ENCODE measurements around the gene CDH13. TPM values are rescaled to one million over a fixed set of nuclear protein-coding genes. Genes with fewer than 3 reads are reported as not detected.

CDH13 gene
- total and polyA plus RNA-seq, 7 donors = 6.1 to 30.7 (median 22.8) TPM

- no peak overlapping the region for H3K27ac ChIP-seq
- no peak for DNase-seq
- H3K9me3 ChIP-seq = no peaks in the 10 kb centered on the region
- ATAC-seq = peak in 1 of 4 donors; percentile 40
- H3K36me3 ChIP-seq (ENCODE audit: insufficient read depth in 1 of 2, low read depth in 1 of 2) = no peaks in the 10 kb centered on the region
- no peak for TF ChIP-seq CTCF (IDR thresholded peaks at IDR 0.05)
- H3K4me3 ChIP-seq = no peak overlapping the region
- no peaks in the 10 kb centered on the region for H3K4me1 ChIP-seq
- 75 to 88% (median 79%) methylated on average over 4 of the region's 4 CpGs for WGBS, 3 donors
- intact Hi-C loops (cut with DNase I) = no loop called here
- H3K27me3 ChIP-seq (ENCODE audit: insufficient read depth in 3 of 3, low read length in 2 of 3) = no peaks in the 10 kb centered on the region
Observed at GRCh38 chr16:82899731-82900450, 273.1 kb downstream of the CDH13 start.

- intact Hi-C loops (cut with DNase I) = no loop called here
- no peak for DNase-seq
- TF ChIP-seq CTCF (IDR thresholded peaks at IDR 0.05) = no peak
- Histone ChIP-seq H3K9me3 (no peaks in the 10 kb centered on the region), H3K27me3 (ENCODE audit: insufficient read depth in 3 of 3, low read length in 2 of 3) (no peaks in the 10 kb centered on the region), H3K36me3 (ENCODE audit: insufficient read depth in 1 of 2, low read depth in 1 of 2) (no peaks in the 10 kb centered on the region), H3K27ac (no peak overlapping the region), H3K4me3 (no peak overlapping the region), H3K4me1 (no peaks in the 10 kb centered on the region)
- no peak for ATAC-seq
- WGBS, 3 donors = 64 to 69% (median 65%) methylated on average over 8 of the region's 8 CpGs
Observed at GRCh38 chr16:82900559-82900958, 273.8 kb downstream of the CDH13 start.

- WGBS, 3 donors = 84 to 85% (median 84%) methylated on average over 10 of the region's 10 CpGs
- Histone ChIP-seq H3K27ac (no peak overlapping the region), H3K9me3 (no peaks in the 10 kb centered on the region), H3K27me3 (ENCODE audit: insufficient read depth in 3 of 3, low read length in 2 of 3) (no peaks in the 10 kb centered on the region), H3K4me1 (peaks cover 10% of the 10 kb centered on the region), H3K4me3 (no peak overlapping the region), H3K36me3 (ENCODE audit: insufficient read depth in 1 of 2, low read depth in 1 of 2) (no peaks in the 10 kb centered on the region)
- DNase-seq (no peak), ATAC-seq (no peak)
- intact Hi-C loops (cut with DNase I) = loop anchor here in 1 of 2 donors (10.0 kb wide), 1 partner anchor 57 kb away; no protein-coding TSS in a partner anchor
- no peak for TF ChIP-seq CTCF (IDR thresholded peaks at IDR 0.05)
Observed at GRCh38 chr16:82911925-82912324, 285.2 kb downstream of the CDH13 start.

GRCh38 chr16:82915139-82915824 lies 288.5 kb downstream of the CDH13 start:
- Histone ChIP-seq H3K4me3 (no peak overlapping the region), H3K4me1 (peaks cover 10% of the 10 kb centered on the region), H3K27ac (no peak overlapping the region), H3K36me3 (ENCODE audit: insufficient read depth in 1 of 2, low read depth in 1 of 2) (no peaks in the 10 kb centered on the region), H3K9me3 (no peaks in the 10 kb centered on the region), H3K27me3 (ENCODE audit: insufficient read depth in 3 of 3, low read length in 2 of 3) (no peaks in the 10 kb centered on the region)
- intact Hi-C loops (cut with DNase I) = loop anchor here in 1 of 2 donors (10.0 kb wide), 1 partner anchor 60 kb away; no protein-coding TSS in a partner anchor
- no peak for DNase-seq
- ATAC-seq = peak in 1 of 4 donors; percentile 44
- 58 to 73% (median 69%) methylated on average over 9 of the region's 9 CpGs for WGBS, 3 donors
- no peak for TF ChIP-seq CTCF (IDR thresholded peaks at IDR 0.05)

Data from psoas muscle (tissue), 8 donors.